Measurements from ENCODE around the gene CBX2.

DNA sequence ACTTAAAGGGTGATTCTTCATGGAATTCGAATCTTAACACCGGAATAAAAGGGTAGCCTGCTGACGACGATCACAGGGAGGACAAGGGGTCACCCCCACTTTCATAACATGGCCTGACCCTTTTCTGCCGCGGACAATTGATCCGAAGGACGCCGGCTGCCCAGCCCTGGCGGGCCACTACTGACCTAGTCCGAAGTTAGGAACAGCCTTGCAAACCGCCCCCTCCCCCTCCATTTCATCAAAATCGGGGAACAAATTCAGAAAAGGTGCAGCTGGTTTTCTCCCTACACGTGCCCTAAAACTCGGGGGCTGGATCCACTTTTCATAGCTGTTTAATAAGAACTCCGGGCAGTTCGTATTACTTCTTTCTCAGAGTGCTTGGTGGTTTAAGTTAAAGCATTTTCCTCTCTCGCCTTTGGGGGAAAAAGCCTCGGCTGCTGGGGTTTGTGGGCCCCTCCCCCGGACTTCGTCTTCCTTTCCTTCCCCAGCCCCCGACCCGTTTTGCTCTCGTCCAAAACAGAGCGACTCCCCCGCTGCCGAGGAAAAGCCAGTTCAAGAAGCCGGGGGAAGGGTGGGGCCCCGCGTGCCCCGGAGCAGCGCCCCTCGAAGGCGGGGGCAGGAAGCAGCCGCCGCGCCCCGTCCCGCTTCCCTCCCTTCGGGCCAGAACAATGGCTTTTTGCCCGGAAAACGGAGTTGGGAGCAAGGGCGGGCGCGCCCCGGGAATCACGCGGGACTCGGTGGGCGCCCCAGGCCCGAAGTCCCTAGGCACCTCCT, 641 bp upstream of the CBX2 start:
- no peak for TF ChIP-seq OSR1 (CRISPR knock-in tag; IDR thresholded peaks at IDR 0.05)
- TF ChIP-seq ZNF8 (CRISPR knock-in tag; IDR thresholded peaks at IDR 0.05) = no peak; the same call in 1 of the 2 replicates
- TF ChIP-seq ZFP3 (CRISPR knock-in tag; IDR thresholded peaks at IDR 0.05) = no peak
- TF ChIP-seq CSDC2 (CRISPR knock-in tag; IDR thresholded peaks at IDR 0.05) = no peak
- TF ChIP-seq, protein P1, sequence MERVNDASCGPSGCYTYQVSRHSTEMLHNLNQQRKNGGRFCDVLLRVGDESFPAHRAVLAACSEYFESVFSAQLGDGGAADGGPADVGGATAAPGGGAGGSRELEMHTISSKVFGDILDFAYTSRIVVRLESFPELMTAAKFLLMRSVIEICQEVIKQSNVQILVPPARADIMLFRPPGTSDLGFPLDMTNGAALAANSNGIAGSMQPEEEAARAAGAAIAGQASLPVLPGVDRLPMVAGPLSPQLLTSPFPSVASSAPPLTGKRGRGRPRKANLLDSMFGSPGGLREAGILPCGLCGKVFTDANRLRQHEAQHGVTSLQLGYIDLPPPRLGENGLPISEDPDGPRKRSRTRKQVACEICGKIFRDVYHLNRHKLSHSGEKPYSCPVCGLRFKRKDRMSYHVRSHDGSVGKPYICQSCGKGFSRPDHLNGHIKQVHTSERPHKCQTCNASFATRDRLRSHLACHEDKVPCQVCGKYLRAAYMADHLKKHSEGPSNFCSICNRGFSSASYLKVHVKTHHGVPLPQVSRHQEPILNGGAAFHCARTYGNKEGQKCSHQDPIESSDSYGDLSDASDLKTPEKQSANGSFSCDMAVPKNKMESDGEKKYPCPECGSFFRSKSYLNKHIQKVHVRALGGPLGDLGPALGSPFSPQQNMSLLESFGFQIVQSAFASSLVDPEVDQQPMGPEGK (CRISPR knock-in tag; IDR thresholded peaks at IDR 0.05; ENCODE audit: borderline replicate concordance) = peak; percentile 89; the same call in 1 of the 2 replicates
- no peak for TF ChIP-seq ZFP30 (CRISPR knock-in tag; IDR thresholded peaks at IDR 0.05)
- TF ChIP-seq ESRRG (CRISPR knock-in tag; IDR thresholded peaks at IDR 0.05) = no peak
- TF ChIP-seq PPARA (CRISPR knock-in tag; IDR thresholded peaks at IDR 0.05; ENCODE audit: borderline replicate concordance) = no peak
- TF ChIP-seq BACH2 (CRISPR knock-in tag; IDR thresholded peaks at IDR 0.05; ENCODE audit: borderline replicate concordance) = no peak
